C4-2B (cell line): ENCODE measurements around the gene GON4L.

ENCODE experiments used
- H3K27ac ChIP-seq: fragments of 450-650 bp; 2 replicates; pipeline ENCODE4 v1.5.1; 2017
- ZFX ChIP-seq: fragments of 450-650 bp; IDR thresholded peaks from 2 replicates; pipeline ENCODE4 v1.6.1; 2017
- TF ChIP-seq, protein P1 (sequence below): fragments of 450-650 bp; conservative IDR thresholded peaks from 2 replicates; pipeline ENCODE4 v1.5.1; 2017; ENCODE audit warnings: mild to moderate bottlenecking

GON4L gene

DNA sequence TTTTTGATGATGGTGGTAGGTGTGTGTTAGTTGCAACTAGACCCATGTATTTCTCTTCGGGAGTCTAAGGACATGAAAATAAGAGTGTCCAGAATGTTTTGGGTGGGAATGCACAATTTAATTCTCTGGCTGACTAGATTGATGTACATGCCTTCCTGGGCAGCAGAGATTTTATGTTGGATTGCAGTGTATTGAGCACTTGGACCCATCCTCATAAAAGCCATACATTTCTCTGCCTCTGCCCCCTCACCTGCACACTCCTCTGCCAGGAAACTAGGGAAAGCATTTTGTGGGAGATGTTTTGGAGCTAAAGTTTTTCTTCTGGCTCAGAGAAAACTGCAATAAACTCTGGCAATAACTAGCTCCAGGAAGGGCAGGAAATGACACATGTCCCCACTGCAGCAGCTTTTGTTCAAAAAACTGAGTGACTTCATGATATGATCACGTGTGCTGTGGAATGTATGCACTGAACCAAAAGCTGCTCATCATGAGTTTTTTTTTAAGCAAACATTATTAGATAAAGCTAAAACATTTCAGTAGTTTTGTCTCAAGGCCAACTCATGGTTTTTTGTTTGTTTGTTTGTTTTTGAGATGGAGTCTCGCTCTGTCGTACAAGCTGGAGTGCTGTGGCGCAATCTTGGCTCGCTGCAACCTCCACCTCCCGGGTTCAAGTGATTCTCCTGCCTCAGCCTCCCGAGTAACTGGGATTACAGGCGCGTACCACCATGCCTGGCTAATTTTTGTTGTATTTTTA lies 36.6 kb upstream of the GON4L start:
- H3K27ac ChIP-seq, result no peak overlapping the region

DNA sequence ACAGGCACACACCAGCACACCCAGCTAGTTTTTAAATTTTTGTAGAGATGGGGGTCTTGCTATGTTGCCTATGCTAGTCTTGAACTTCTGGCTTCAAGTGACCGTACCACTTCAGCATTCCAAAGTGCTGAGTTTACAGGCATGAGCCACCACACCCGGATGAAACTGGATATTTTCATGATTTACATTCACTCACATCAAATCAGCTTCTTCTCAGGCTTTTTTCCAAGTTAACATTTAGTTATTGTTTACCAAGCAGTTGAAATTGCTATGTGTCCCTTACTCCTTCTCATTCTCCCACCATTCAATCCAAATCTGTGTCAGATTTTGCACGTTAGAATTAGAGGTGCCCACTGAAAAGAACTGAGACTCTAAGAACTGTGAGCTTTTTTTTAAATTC lies 35.8 kb upstream of the GON4L start:
- no peak overlapping the region for H3K27ac ChIP-seq

More for the DNA sequence above, 36.6 kb upstream of the GON4L start:
- TF ChIP-seq, protein P1, sequence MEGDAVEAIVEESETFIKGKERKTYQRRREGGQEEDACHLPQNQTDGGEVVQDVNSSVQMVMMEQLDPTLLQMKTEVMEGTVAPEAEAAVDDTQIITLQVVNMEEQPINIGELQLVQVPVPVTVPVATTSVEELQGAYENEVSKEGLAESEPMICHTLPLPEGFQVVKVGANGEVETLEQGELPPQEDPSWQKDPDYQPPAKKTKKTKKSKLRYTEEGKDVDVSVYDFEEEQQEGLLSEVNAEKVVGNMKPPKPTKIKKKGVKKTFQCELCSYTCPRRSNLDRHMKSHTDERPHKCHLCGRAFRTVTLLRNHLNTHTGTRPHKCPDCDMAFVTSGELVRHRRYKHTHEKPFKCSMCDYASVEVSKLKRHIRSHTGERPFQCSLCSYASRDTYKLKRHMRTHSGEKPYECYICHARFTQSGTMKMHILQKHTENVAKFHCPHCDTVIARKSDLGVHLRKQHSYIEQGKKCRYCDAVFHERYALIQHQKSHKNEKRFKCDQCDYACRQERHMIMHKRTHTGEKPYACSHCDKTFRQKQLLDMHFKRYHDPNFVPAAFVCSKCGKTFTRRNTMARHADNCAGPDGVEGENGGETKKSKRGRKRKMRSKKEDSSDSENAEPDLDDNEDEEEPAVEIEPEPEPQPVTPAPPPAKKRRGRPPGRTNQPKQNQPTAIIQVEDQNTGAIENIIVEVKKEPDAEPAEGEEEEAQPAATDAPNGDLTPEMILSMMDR, result no peak
- no peak for TF ChIP-seq ZFX

DNA sequence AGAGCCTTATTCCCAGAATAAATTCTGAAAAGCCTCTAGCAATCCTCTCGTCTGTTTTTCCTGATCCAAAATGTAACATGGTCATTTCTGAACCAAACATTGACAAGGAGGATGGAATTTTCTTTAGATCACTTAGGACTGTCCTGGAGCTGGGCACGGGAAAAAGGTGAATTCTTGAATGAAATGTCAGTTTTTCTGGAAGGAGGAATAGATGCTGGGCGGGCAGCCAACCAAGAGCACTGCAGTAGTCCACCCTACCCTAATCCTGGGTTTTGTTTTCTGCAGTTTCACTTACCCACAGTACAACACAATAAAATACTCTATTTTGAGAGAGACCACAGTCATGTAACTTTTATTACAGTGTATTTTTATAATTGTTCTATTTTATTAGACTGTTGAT lies 33.2 kb upstream of the GON4L start:
- H3K27ac ChIP-seq, result no peak overlapping the region
- TF ChIP-seq, protein P1, result no peak
- no peak for TF ChIP-seq ZFX

More for the DNA sequence above, 35.8 kb upstream of the GON4L start:
- TF ChIP-seq, protein P1, result no peak
- no peak for TF ChIP-seq ZFX

DNA sequence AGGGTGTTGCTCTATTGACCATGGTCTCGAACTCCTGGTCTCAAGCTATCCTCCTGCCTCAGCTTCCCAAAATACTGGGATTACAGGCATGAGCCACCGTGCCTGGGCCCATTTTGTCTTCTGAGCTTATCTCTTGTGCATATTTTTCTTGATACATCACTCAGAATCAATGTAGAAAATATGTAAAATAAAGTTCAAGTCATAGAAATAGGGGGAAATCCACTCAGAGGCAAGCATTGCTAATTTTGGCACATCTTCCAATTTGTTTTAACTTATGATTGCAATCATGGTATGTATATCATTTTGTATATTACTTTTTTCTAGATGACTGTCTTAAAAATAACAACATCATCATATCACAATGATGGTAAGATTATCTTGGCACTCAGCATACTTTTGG lies 32.6 kb upstream of the GON4L start:
- TF ChIP-seq, protein P1, result no peak
- TF ChIP-seq ZFX, result no peak

DNA sequence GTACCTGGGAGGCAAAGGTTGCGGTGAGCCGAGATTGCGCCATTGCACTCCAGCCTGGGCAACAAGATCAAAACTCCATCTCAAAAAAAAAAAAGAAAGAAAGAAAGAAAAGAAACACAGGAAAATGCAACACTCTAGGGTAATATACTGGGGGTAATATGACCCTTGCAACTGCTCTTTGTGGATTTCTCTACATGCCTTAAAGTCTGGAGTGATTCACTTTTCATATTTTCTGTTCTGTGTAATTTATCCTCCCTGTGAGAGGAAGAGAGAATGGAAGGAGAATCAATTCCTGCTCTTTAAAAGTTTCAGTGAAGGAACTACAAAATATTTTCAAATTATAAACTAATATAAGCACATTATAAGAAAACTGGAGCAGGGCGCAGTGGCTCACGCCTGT lies 31.5 kb upstream of the GON4L start:
- H3K27ac ChIP-seq, result no peak overlapping the region
- TF ChIP-seq, protein P1, result no peak
- TF ChIP-seq ZFX, result no peak

More for the DNA sequence above, 32.6 kb upstream of the GON4L start:
- H3K27ac ChIP-seq, result no peak overlapping the region

DNA sequence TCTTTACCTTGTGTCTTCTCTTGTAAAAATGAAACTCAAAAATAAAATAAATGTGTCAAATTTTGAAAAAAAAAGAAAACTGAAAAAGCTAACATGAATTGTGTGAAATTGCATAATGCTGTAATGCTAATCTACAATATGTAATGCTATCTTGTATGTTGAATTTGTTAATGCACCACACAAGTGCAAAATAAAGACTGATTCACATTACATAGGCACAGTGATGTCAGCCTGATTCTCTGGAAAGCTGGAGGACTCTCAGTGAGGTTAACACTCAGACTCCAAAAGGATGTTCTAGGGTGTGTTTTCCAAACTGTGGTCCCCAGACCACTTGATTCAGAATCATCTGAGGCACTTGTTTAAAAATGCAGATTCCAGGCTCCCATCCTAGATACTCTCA lies 28.0 kb upstream of the GON4L start:
- TF ChIP-seq ZFX, result no peak
- TF ChIP-seq, protein P1, result no peak
- no peak overlapping the region; the same call in 1 of the 2 replicates for H3K27ac ChIP-seq

DNA sequence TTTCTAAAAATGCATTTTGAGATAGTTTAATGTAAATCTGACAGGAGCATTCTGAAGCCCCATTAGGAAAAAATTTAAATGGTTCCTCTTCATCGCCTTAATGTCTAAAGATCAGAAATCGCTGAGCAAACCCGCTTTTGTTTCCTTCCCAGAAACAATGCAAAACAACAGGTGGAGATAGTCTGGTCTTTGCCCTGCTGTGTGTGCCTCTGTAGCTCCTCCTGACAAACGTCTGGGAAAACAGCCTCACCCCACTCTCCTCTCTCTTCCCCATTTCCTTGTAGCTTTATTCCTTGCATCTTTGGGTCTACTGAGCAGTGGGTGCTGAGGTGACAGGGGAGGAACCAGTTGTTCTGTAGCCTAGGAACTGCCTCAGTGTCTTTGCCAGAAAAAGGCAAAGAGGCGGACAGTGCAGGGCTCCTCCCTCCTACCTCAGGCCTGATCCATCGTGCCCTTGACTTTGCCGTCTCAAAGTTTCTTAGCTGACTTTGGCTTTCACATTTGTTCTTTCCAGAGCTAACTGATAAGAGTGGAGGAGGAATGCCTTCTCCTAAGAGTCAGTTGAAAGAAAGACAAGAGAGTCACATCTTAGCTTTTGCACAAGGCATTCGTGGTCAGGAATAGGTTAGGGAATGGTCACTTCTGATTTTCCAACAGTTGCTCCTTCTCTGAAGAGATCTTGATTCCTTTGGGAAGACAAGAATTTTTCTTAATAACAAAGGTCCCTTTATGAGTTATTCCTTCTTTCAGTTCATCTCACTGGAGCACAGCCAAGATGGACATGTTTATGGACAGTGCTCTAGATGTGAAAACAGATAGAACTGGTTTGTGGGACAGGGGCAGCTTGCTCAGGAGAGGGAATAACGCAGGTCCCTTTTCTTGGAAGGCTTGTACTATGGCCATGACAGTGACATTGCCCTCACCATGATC lies 27.3 kb upstream of the GON4L start:
- peak overlapping the region; percentile 30; the same call in 1 of the 2 replicates for H3K27ac ChIP-seq
- TF ChIP-seq, protein P1, result no peak
- TF ChIP-seq ZFX, result no peak
